Aorta (tissue), 5 donors: Measurements from ENCODE around the gene FJX1. TPM values are rescaled to one million over a fixed set of nuclear protein-coding genes. Genes with fewer than 3 reads are reported as not detected.
A peak's percentile ranks its signal among the peaks of the same experiment; 100 is the strongest.

ENCODE experiments used
- ATAC-seq: fragments of 200-7000 bp; cut with Tn5 transposase; one replicate; pipeline ENCODE4 v1.9.1; 2022; ENCODE audit warnings: moderate library complexity; ENCODE audit not compliant: low FRiP score
- DNase-seq, 2 donors: peaks; one replicate each; pipeline ENCODE4 v3.0.0-alpha.2; 2020
- H3K27ac ChIP-seq, 2 donors: one replicate each; pipeline ENCODE4 v1.5.1; 2013; ENCODE audit warnings: low read length in 2 of 2, mild to moderate bottlenecking in 2 of 2, moderate library complexity in 2 of 2, control low read depth in 1 of 2, inconsistent platforms in 1 of 2, low read depth in 1 of 2
- H3K27me3 ChIP-seq, 2 donors: one replicate each; pipeline ENCODE4 v1.6.1; 2013; ENCODE audit warnings: control low read depth in 1 of 2, low read length in 1 of 2, mild to moderate bottlenecking in 1 of 2, moderate library complexity in 1 of 2; ENCODE audit not compliant: insufficient read depth in 2 of 2, control insufficient read depth in 1 of 2
- H3K36me3 ChIP-seq, 2 donors: one replicate each; pipeline ENCODE4 v1.6.1; 2013; ENCODE audit warnings: control low read depth in 1 of 2, low read length in 1 of 2, mild to moderate bottlenecking in 1 of 2; ENCODE audit not compliant: insufficient read depth in 2 of 2, control insufficient read depth in 1 of 2
- H3K4me1 ChIP-seq, 2 donors: one replicate each; pipeline ENCODE4 v1.6.1; 2013; ENCODE audit warnings: low read length in 2 of 2, control low read depth in 1 of 2, mild to moderate bottlenecking in 1 of 2, moderate library complexity in 1 of 2; ENCODE audit not compliant: insufficient read depth in 2 of 2, control insufficient read depth in 1 of 2
- H3K4me3 ChIP-seq, 2 donors: one replicate each; pipeline ENCODE4 v1.5.1; 2013; ENCODE audit warnings: low read length in 2 of 2, control low read depth in 1 of 2, mild to moderate bottlenecking in 1 of 2
- H3K9me3 ChIP-seq: one replicate; pipeline ENCODE4 v1.6.1; 2013; ENCODE audit warnings: mild to moderate bottlenecking, low read length; ENCODE audit not compliant: control insufficient read depth
- WGBS, 2 donors: extraction: QIAGEN DNeasy Blood & Tissue Kit; methylation state at CpG; one replicate each; pipeline ENCODE4 v1.1.7; 2013; 5-methylcytosine and 5-hydroxymethylcytosine counted together
- intact Hi-C, 2 donors: fragments of 100-400 bp; cut with DNase I; formaldehyde crosslinking; loops; one replicate each; pipeline versions ENCODE4 v1.14.2 to v1.15.0; 2022
- polyA plus RNA-seq, 2 donors: library from polyadenylated mRNA; stranded (reverse); fragments of 200-250 nt; gene quantifications; one replicate each; pipeline ENCODE4 v1.2.3, GENCODE V29; 2013
- total RNA-seq, 2 donors: library from RNA; stranded (reverse); fragmentation: NEBNext Ultra II Directional; extraction: Animal tissue kit (Norgen Biotek cat#: 25700); gene quantifications; one replicate each; pipeline ENCODE4 v1.2.1, GENCODE V29; 2021
- donor health status: healthy with polysubstance abuse.
- donor health status: Bipolar disorder and iron deficiency.
- donor health status: DM: no; HTN: no; CAD: no.
- donor health status: DM: no; HTN: no; CAD: no.
- donor health status: DM: yes; HTN: yes; CAD: no.

The FJX1 gene
- total and polyA plus RNA-seq, 4 donors, result 1.00 to 10.4 (median 5.8) TPM; not detected in 1

- no peaks in the 10 kb centered on the region for H3K36me3 ChIP-seq
- ATAC-seq, result no peak
- WGBS, 2 donors, result 86 to 87% methylated on average over 4 of the region's 4 CpGs
- no peak overlapping the region for H3K27ac ChIP-seq
- H3K4me3 ChIP-seq, result no peak overlapping the region
- intact Hi-C loops, result no loop called here
- no peaks in the 10 kb centered on the region for H3K27me3 ChIP-seq
- H3K4me1 ChIP-seq, result no peaks in the 10 kb centered on the region
- no peaks in the 10 kb centered on the region for H3K9me3 ChIP-seq
- no peak for DNase-seq
These were observed 17.9 kb upstream of the FJX1 start for GRCh38 chr11:35600331-35600838.

GRCh38 chr11:35602160-35602793 is 16.0 kb upstream of the FJX1 start:
- DNase-seq (no peak), ATAC-seq (no peak)
- no peaks in the 10 kb centered on the region for H3K36me3 ChIP-seq
- H3K4me3 ChIP-seq, result no peak overlapping the region
- H3K9me3 ChIP-seq, result no peaks in the 10 kb centered on the region
- no peaks in the 10 kb centered on the region for H3K4me1 ChIP-seq
- WGBS, 2 donors, result 48% methylated on average over 5 of the region's 5 CpGs
- no peak overlapping the region for H3K27ac ChIP-seq
- H3K27me3 ChIP-seq, result no peaks in the 10 kb centered on the region
- intact Hi-C loops, result no loop called here

GRCh38 chr11:35602979-35603378 is 15.3 kb upstream of the FJX1 start:
- Histone ChIP-seq H3K36me3 (no peaks in the 10 kb centered on the region), H3K4me3 (no peak overlapping the region), H3K9me3 (no peaks in the 10 kb centered on the region), H3K4me1 (no peaks in the 10 kb centered on the region), H3K27ac (no peak overlapping the region), H3K27me3 (no peaks in the 10 kb centered on the region)
- WGBS, 2 donors, result 93 to 96% methylated on average over 3 of the region's 3 CpGs
- DNase-seq, result no peak
- ATAC-seq, result no peak
- intact Hi-C loops, result no loop called here

GRCh38 chr11:35605706-35606105 is 12.6 kb upstream of the FJX1 start:
- no peaks in the 10 kb centered on the region for H3K27me3 ChIP-seq
- no peak overlapping the region for H3K4me3 ChIP-seq
- DNase-seq (peak in 1 of 2 donors; percentile 50), ATAC-seq (no peak)
- intact Hi-C loops, result no loop called here
- no peak overlapping the region for H3K27ac ChIP-seq
- H3K9me3 ChIP-seq, result no peaks in the 10 kb centered on the region
- no peaks in the 10 kb centered on the region for H3K36me3 ChIP-seq
- WGBS, 2 donors, result 16 to 17% methylated on average over 5 of the region's 5 CpGs
- H3K4me1 ChIP-seq, result no peaks in the 10 kb centered on the region

- intact Hi-C loops, result no loop called here
- Histone ChIP-seq H3K4me3 (no peak overlapping the region), H3K36me3 (no peaks in the 10 kb centered on the region), H3K27ac (no peak overlapping the region), H3K27me3 (no peaks in the 10 kb centered on the region), H3K4me1 (no peaks in the 10 kb centered on the region), H3K9me3 (no peaks in the 10 kb centered on the region)
- no peak for DNase-seq
- no peak for ATAC-seq
- WGBS, 2 donors, result 63 to 71% methylated on average over 5 of the region's 5 CpGs
These were observed 12.1 kb upstream of the FJX1 start for GRCh38 chr11:35606206-35606605.

GRCh38 chr11:35608502-35608901 is 9.8 kb upstream of the FJX1 start:
- Histone ChIP-seq H3K4me3 (no peak overlapping the region), H3K9me3 (no peaks in the 10 kb centered on the region), H3K27me3 (no peaks in the 10 kb centered on the region), H3K4me1 (no peaks in the 10 kb centered on the region), H3K27ac (no peak overlapping the region), H3K36me3 (no peaks in the 10 kb centered on the region)
- DNase-seq (no peak), ATAC-seq (no peak)
- intact Hi-C loops, result no loop called here
- 77 to 80% methylated on average over 4 of the region's 4 CpGs for WGBS, 2 donors

- H3K9me3 ChIP-seq, result no peaks in the 10 kb centered on the region
- no peak for ATAC-seq
- intact Hi-C loops, result loop anchor here (10.0 kb wide), 3 partner anchors 125 to 335 kb away; partner anchors contain the start of gene LDLRAD3 (in 1 of the 2)
- 73 to 80% methylated on average over 6 of the region's 6 CpGs for WGBS, 2 donors
- H3K4me1 ChIP-seq, result no peaks in the 10 kb centered on the region
- DNase-seq, result no peak
- no peaks in the 10 kb centered on the region for H3K36me3 ChIP-seq
- no peak overlapping the region for H3K4me3 ChIP-seq
- H3K27ac ChIP-seq, result no peak overlapping the region
- no peaks in the 10 kb centered on the region for H3K27me3 ChIP-seq
These were observed 8.6 kb upstream of the FJX1 start for GRCh38 chr11:35609656-35610055.

GRCh38 chr11:35610631-35611030 is 7.6 kb upstream of the FJX1 start:
- Histone ChIP-seq H3K4me1 (no peaks in the 10 kb centered on the region), H3K4me3 (no peak overlapping the region), H3K27ac (no peak overlapping the region), H3K9me3 (no peaks in the 10 kb centered on the region), H3K36me3 (no peaks in the 10 kb centered on the region), H3K27me3 (no peaks in the 10 kb centered on the region)
- intact Hi-C loops, result loop anchor here (10.0 kb wide), 3 partner anchors 126 to 334 kb away; partner anchors contain the start of gene LDLRAD3 (in 1 of the 2)
- DNase-seq, result no peak
- 62 to 66% methylated on average over 7 of the region's 7 CpGs for whole genome bisulfite sequencing, 2 donors
- no peak for ATAC-seq

GRCh38 chr11:35611741-35612140 is 6.5 kb upstream of the FJX1 start:
- no peaks in the 10 kb centered on the region for H3K36me3 ChIP-seq
- WGBS, 2 donors, result 71 to 78% methylated on average over 1 of the region's 1 CpG
- no peak overlapping the region for H3K27ac ChIP-seq
- ATAC-seq (no peak), DNase-seq (no peak)
- no peaks in the 10 kb centered on the region for H3K27me3 ChIP-seq
- H3K4me1 ChIP-seq, result no peaks in the 10 kb centered on the region
- no peaks in the 10 kb centered on the region for H3K9me3 ChIP-seq
- no peak overlapping the region for H3K4me3 ChIP-seq
- intact Hi-C loops, result loop anchor here (10.0 kb wide), 3 partner anchors 127 to 333 kb away; partner anchors contain the start of gene LDLRAD3 (in 1 of the 2)
